ENCODE data around the gene KRTAP1-3. TPM values are rescaled to one million over a fixed set of nuclear protein-coding genes. Genes with fewer than 3 reads are reported as not detected.
"Not testable (repeated sequence)": the region's sequence is repeated elsewhere in the genome, so short reads cannot be mapped to it uniquely, and the experiment has no call there.

Gene KRTAP1-3
- total RNA-seq, 4 donors from 2014 or later: not detected

DNA sequence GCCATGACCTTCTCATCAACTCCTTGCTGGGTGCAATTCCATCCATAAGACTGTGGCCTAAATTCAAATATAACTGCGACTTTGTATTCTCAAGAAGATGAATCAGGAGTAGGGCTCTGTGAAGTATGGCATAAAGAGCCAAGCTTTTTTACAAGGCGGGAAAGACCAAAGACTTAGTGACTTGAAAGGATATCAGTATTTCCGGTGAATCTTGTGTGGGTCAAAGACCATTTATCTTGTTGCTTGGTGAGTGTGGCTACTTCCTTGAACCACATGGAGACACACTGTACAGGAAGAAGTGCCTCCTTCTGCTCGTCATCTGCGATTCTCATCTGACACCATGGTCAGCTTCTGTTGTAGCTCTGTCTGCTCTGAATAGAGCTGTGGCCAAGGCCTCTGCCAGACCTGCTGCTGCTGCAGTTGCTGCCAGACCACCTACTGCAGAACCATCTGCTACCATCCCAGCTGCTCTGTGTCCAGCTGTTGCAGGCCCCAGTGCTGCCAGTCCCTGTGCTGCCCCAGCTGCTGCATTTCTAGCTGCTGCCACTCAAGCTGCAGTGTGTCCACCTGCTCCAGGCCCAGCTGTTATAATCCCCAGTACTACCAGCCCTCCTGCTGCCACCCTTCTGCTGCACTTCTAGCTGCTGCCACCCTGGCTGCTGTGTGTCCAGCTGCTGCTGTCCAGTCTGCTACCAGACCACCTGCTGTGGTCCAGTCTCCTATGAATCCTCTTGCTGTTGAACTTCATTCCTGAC lies 37.1 kb upstream of the KRTAP1-3 start:
- WGBS, 2 donors (ENCODE audit: low coverage in 1 of 2): 69 to 94% methylated on average over 3 to 5 of the region's 5 CpGs
- ATAC-seq: no peak

DNA sequence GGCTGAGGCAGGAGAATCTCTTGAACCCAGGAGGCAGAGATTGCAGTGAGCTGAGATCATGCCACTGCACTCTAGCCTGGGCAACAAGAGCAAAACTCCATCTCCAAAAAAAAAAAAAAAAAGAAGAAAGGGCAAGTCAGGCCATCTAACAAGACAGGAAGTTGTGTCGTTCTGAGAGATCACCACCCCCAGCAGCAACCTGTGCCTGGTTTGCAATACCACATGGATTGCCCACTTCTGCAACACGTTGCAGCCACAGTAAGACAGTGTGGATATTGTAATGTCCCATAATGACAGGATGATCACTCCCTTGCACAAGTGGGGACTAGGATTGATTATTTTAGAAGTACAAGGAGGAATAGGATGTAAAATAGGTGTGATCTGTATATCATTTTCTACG lies 34.4 kb upstream of the KRTAP1-3 start:
- H3K4me1 ChIP-seq: no peaks in the 10 kb centered on the region
- ATAC-seq: no peak
- H3K27ac ChIP-seq: no peak overlapping the region
- H3K4me3 ChIP-seq: no peak overlapping the region
- TF ChIP-seq EP300 (IDR thresholded peaks at IDR 0.05) (no peak), POLR2AphosphoS5 (IDR thresholded peaks at IDR 0.05) (no peak), POLR2A (IDR thresholded peaks at IDR 0.05) (no peak)
- TF ChIP-seq, protein P1, sequence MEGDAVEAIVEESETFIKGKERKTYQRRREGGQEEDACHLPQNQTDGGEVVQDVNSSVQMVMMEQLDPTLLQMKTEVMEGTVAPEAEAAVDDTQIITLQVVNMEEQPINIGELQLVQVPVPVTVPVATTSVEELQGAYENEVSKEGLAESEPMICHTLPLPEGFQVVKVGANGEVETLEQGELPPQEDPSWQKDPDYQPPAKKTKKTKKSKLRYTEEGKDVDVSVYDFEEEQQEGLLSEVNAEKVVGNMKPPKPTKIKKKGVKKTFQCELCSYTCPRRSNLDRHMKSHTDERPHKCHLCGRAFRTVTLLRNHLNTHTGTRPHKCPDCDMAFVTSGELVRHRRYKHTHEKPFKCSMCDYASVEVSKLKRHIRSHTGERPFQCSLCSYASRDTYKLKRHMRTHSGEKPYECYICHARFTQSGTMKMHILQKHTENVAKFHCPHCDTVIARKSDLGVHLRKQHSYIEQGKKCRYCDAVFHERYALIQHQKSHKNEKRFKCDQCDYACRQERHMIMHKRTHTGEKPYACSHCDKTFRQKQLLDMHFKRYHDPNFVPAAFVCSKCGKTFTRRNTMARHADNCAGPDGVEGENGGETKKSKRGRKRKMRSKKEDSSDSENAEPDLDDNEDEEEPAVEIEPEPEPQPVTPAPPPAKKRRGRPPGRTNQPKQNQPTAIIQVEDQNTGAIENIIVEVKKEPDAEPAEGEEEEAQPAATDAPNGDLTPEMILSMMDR (IDR thresholded peaks at IDR 0.05): no peak
- no peaks in the 10 kb centered on the region for H3K9me3 ChIP-seq
- H3K27me3 ChIP-seq: peaks cover 3% of the 10 kb centered on the region
- WGBS, 2 donors (ENCODE audit: low coverage in 1 of 2): 83 to 87% methylated on average over 3 of the region's 3 CpGs
- H3K36me3 ChIP-seq: no peaks in the 10 kb centered on the region

More for the DNA sequence above, 37.1 kb upstream of the KRTAP1-3 start:
- Histone ChIP-seq H3K4me3 (no peak overlapping the region), H3K4me1 (no peaks in the 10 kb centered on the region), H3K36me3 (no peaks in the 10 kb centered on the region), H3K27ac (no peak overlapping the region), H3K27me3 (no peaks in the 10 kb centered on the region), H3K9me3 (no peaks in the 10 kb centered on the region)
- TF ChIP-seq POLR2AphosphoS5 (IDR thresholded peaks at IDR 0.05) (no peak), EP300 (IDR thresholded peaks at IDR 0.05) (no peak), POLR2A (IDR thresholded peaks at IDR 0.05) (no peak)
- TF ChIP-seq, protein P1 (IDR thresholded peaks at IDR 0.05): no peak

GRCh38 chr17:41067281-41067680 lies 32.6 kb upstream of the KRTAP1-3 start:
- no peaks in the 10 kb centered on the region for H3K9me3 ChIP-seq
- H3K27ac ChIP-seq: no peak overlapping the region
- TF ChIP-seq EP300 (IDR thresholded peaks at IDR 0.05): no peak
- no peak for TF ChIP-seq POLR2A (IDR thresholded peaks at IDR 0.05)
- TF ChIP-seq, protein P1 (IDR thresholded peaks at IDR 0.05): no peak
- no peak for TF ChIP-seq POLR2AphosphoS5 (IDR thresholded peaks at IDR 0.05)
- no peaks in the 10 kb centered on the region for H3K36me3 ChIP-seq
- H3K4me1 ChIP-seq: no peaks in the 10 kb centered on the region
- peaks cover 4% of the 10 kb centered on the region for H3K27me3 ChIP-seq
- no peak for ATAC-seq
- no peak overlapping the region for H3K4me3 ChIP-seq

- H3K27me3 ChIP-seq: peaks cover 4% of the 10 kb centered on the region
- 86% methylated on average over 4 to 5 of the region's 6 CpGs for WGBS, 2 donors (ENCODE audit: low coverage in 1 of 2)
- H3K36me3 ChIP-seq: no peaks in the 10 kb centered on the region
- ATAC-seq: no peak
- H3K4me1 ChIP-seq: no peaks in the 10 kb centered on the region
- TF ChIP-seq, protein P1 (IDR thresholded peaks at IDR 0.05): no peak
- TF ChIP-seq POLR2A (IDR thresholded peaks at IDR 0.05) (no peak), POLR2AphosphoS5 (IDR thresholded peaks at IDR 0.05) (no peak), EP300 (IDR thresholded peaks at IDR 0.05) (no peak)
- no peaks in the 10 kb centered on the region for H3K9me3 ChIP-seq
- no peak within 1 kb of the TSS for H3K4me3 ChIP-seq
- no peak within 1 kb of the TSS for H3K27ac ChIP-seq
Observed at GRCh38 chr17:41065829-41066624, 31.4 kb upstream of the KRTAP1-3 start, which contains the start of gene KRTAP2-4. TSS of gene KRTAP2-4 (minus strand) at chr17:41065879. CDS start at chr17:41065845, 34 bp downstream.

- not testable (repeated sequence) for H3K9me3 ChIP-seq, H3K4me3 ChIP-seq, H3K27me3 ChIP-seq, H3K27ac ChIP-seq, ATAC-seq, H3K4me1 ChIP-seq, H3K36me3 ChIP-seq
- WGBS, 2 donors (ENCODE audit: low coverage in 1 of 2): 61 to 78% methylated on average over 4 of the region's 16 CpGs
Observed at GRCh38 chr17:41065016-41065689, 30.5 kb upstream of the KRTAP1-3 start.
